H9 (cell line): Measurements from ENCODE around the gene SLC44A1. TPM values are rescaled to one million over a fixed set of nuclear protein-coding genes. Genes with fewer than 3 reads are reported as not detected.
A peak's percentile ranks its signal among the peaks of the same experiment; 100 is the strongest.

ENCODE experiments used
- DNase-seq: peaks from one replicate; pipeline ENCODE4 v3.0.0-alpha.2; 2017
- H2AFZ ChIP-seq: one replicate; pipeline ENCODE4 v1.6.1; 2013; ENCODE audit warnings: mild to moderate bottlenecking, low read length, control low read depth, moderate library complexity
- H2AK5ac ChIP-seq: 2 replicates; pipeline ENCODE4 v1.6.1; 2013; ENCODE audit warnings: low read length, control low read depth, mixed read lengths; ENCODE audit not compliant: insufficient read length
- H2BK120ac ChIP-seq: one replicate; pipeline ENCODE4 v1.6.1; 2013; ENCODE audit warnings: low read depth, mild to moderate bottlenecking, low read length, control low read depth, inconsistent platforms; ENCODE audit not compliant: poor library complexity, severe bottlenecking
- H2BK12ac ChIP-seq: 2 replicates; pipeline ENCODE4 v1.6.1; 2013; ENCODE audit warnings: low read length, control low read depth, mixed read lengths, low read depth; ENCODE audit not compliant: insufficient read length
- H2BK15ac ChIP-seq: 2 replicates; pipeline ENCODE4 v1.6.1; 2013; ENCODE audit warnings: low read depth, low read length, control low read depth
- H2BK20ac ChIP-seq: one replicate; pipeline ENCODE4 v1.6.1; 2013; ENCODE audit warnings: low read depth, mild to moderate bottlenecking, low read length, control low read depth, inconsistent platforms; ENCODE audit not compliant: poor library complexity, severe bottlenecking
- H2BK5ac ChIP-seq: 2 replicates; pipeline ENCODE4 v1.6.1; 2013; ENCODE audit warnings: low read length, control low read depth, mixed read lengths; ENCODE audit not compliant: insufficient read length
- H3K14ac ChIP-seq: 2 replicates; pipeline ENCODE4 v1.6.1; 2013; ENCODE audit warnings: low read length, control low read depth; ENCODE audit not compliant: insufficient read depth
- H3K18ac ChIP-seq: 2 replicates; pipeline ENCODE4 v1.6.1; 2013; ENCODE audit warnings: low read depth, mild to moderate bottlenecking, mixed read lengths, low read length, control low read depth; ENCODE audit not compliant: insufficient read length
- H3K23ac ChIP-seq: 2 replicates; pipeline ENCODE4 v1.6.1; 2013; ENCODE audit warnings: low read length, control low read depth, mixed read lengths, low read depth; ENCODE audit not compliant: insufficient read length
- H3K23me2 ChIP-seq: 2 replicates; pipeline ENCODE4 v1.6.1; 2013; ENCODE audit warnings: low read depth, mild to moderate bottlenecking, mixed read lengths, low read length, control low read depth; ENCODE audit not compliant: insufficient read length, poor library complexity, severe bottlenecking
- H3K27ac ChIP-seq: 2 replicates; pipeline ENCODE4 v1.5.1; 2013; ENCODE audit warnings: low read length, control low read depth, mixed read lengths, low read depth; ENCODE audit not compliant: insufficient read length
- H3K27me3 ChIP-seq: 2 replicates; pipeline ENCODE4 v1.6.1; 2013; ENCODE audit warnings: low read length, control low read depth, inconsistent platforms; ENCODE audit not compliant: insufficient read depth
- H3K4ac ChIP-seq: 2 replicates; pipeline ENCODE4 v1.6.1; 2013; ENCODE audit warnings: low read depth, mild to moderate bottlenecking, control low read depth, inconsistent platforms, low read length, moderate library complexity
- H3K4me1 ChIP-seq: 2 replicates; pipeline ENCODE4 v1.6.1; 2013; ENCODE audit warnings: low read length, control low read depth, inconsistent platforms; ENCODE audit not compliant: insufficient read depth
- H3K4me2 ChIP-seq: 2 replicates; pipeline ENCODE4 v1.6.1; 2013; ENCODE audit warnings: low read length, control low read depth, mixed read lengths; ENCODE audit not compliant: insufficient read length, insufficient read depth
- H3K56ac ChIP-seq: 2 replicates; pipeline ENCODE4 v1.6.1; 2013; ENCODE audit warnings: low read depth, mild to moderate bottlenecking, mixed read lengths, low read length, control low read depth; ENCODE audit not compliant: insufficient read length
- H3K79me1 ChIP-seq: 2 replicates; pipeline ENCODE4 v1.6.1; 2013; ENCODE audit warnings: low read depth, mild to moderate bottlenecking, moderate library complexity, low read length, control low read depth, inconsistent platforms; ENCODE audit not compliant: insufficient read depth, poor library complexity, severe bottlenecking
- H3K79me2 ChIP-seq: 2 replicates; pipeline ENCODE4 v1.6.1; 2013; ENCODE audit warnings: low read length, control low read depth, inconsistent platforms; ENCODE audit not compliant: insufficient read depth
- H3K9ac ChIP-seq: 2 replicates; pipeline ENCODE4 v1.6.1; 2013; ENCODE audit warnings: low read length, control low read depth, mixed read lengths; ENCODE audit not compliant: insufficient read length; ENCODE audit errors: extremely low read depth
- H3K9me3 ChIP-seq: one replicate; pipeline ENCODE4 v1.6.1; 2013; ENCODE audit warnings: low read depth, low read length, inconsistent platforms; ENCODE audit not compliant: control insufficient read depth
- H3T11ph ChIP-seq: one replicate; pipeline ENCODE4 v1.6.1; 2013; ENCODE audit warnings: mild to moderate bottlenecking, low read length, control low read depth, inconsistent platforms
- H4K20me1 ChIP-seq: one replicate; pipeline ENCODE4 v1.6.1; 2013; ENCODE audit not compliant: control insufficient read depth, insufficient read length, insufficient read depth
- H4K5ac ChIP-seq: 2 replicates; pipeline ENCODE4 v1.6.1; 2013; ENCODE audit warnings: low read depth, mild to moderate bottlenecking, mixed read lengths, low read length, control low read depth; ENCODE audit not compliant: insufficient read length
- H4K8ac ChIP-seq: replicated peaks from 2 replicates; pipeline ENCODE4 v1.6.1; 2013; ENCODE audit warnings: low read length, control low read depth, mixed read lengths, low read depth; ENCODE audit not compliant: insufficient read length
- H4K91ac ChIP-seq: 2 replicates; pipeline ENCODE4 v1.6.1; 2013; ENCODE audit warnings: low read depth, mild to moderate bottlenecking, moderate library complexity, mixed read lengths, low read length, control low read depth; ENCODE audit not compliant: insufficient read length
- H3K27ac Mint-ChIP-seq, 3 experiments: 2 replicates in 2 of 3; 3 replicates in 1 of 3; pipeline ENCODE4 v1.8.0; 2020 to 2021; ENCODE audit warnings: mixed read lengths in 3 of 3, mild to moderate bottlenecking in 1 of 3, moderate library complexity in 1 of 3
- H3K27me3 Mint-ChIP-seq: 2 replicates; pipeline ENCODE4 v1.8.0; 2021; ENCODE audit warnings: low read depth, mild to moderate bottlenecking, moderate library complexity, mixed read lengths
- H3K36me3 Mint-ChIP-seq, 3 experiments: 2 replicates in 2 of 3; 3 replicates in 1 of 3; pipeline ENCODE4 v1.8.0; 2020 to 2021; ENCODE audit warnings: low read depth in 3 of 3, mixed read lengths in 3 of 3; ENCODE audit not compliant: insufficient read depth in 1 of 3
- H3K4me1 Mint-ChIP-seq, 2 experiments: 2 replicates each; pipeline ENCODE4 v1.8.0; 2020; ENCODE audit warnings: mixed read lengths in 2 of 2
- H3K4me3 Mint-ChIP-seq, 2 experiments: 2 replicates in 1 of 2; 3 replicates in 1 of 2; pipeline ENCODE4 v1.8.0; 2020 to 2021; ENCODE audit warnings: mild to moderate bottlenecking in 2 of 2, mixed read lengths in 2 of 2, moderate library complexity in 1 of 2
- H3K9me3 Mint-ChIP-seq, 2 experiments: 2 replicates in 1 of 2; 3 replicates in 1 of 2; pipeline ENCODE4 v1.8.0; 2020; ENCODE audit warnings: mild to moderate bottlenecking in 2 of 2, mixed read lengths in 2 of 2, moderate library complexity in 1 of 2
- WGBS: extraction: QIAGEN DNeasy Blood & Tissue Kit; methylation state at CpG from one replicate; pipeline ENCODE4 v1.1.7; 2013; ENCODE audit warnings: missing lambda C conversion rate, low lambda C conversion rate, mixed read lengths; ENCODE audit not compliant: insufficient read length; ENCODE audit errors: extremely low coverage; 5-methylcytosine and 5-hydroxymethylcytosine counted together
- total RNA-seq: library from RNA; stranded (reverse); gene quantifications from 2 replicates; pipeline ENCODE4 v1.2.1, GENCODE V29; 2021
- TF ChIP-seq, protein P1 (sequence below): fragments of 200-600 bp; sonication (generic); conservative IDR thresholded peaks from 3 replicates; pipeline ENCODE4 v1.8.0; 2021; ENCODE audit warnings: antibody characterized with exemption, mild to moderate bottlenecking

SLC44A1 gene
- total RNA-seq, 1 experiment from 2014 or later = 60.7 TPM

DNA sequence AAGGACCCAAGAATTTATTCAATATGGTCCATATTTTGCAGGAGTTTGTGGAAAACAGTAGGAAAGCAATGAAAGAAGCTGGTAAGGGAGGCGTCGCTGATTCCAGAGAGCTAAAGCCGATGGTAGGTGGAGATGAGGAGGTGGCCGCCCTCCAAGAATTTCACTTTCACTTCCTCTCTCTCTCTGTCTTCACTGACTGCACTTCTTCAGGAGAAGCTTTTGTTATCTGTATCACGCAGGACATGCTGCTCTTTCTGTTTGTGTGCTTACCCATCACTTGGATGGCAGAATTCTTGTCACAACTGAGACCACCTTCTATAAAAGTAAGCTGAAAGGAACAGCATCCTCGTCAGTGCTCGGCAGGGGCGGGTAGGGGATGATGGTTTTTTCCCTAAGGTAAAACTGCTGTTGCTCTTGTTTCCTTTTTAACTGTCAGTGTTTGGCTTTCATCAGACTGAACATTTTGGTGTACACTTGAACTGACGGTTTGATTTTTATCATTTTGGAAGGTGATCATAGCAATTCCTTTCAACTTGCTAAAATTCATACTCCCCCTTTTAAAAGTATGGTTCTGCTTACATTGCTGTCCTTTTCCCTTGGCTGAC lies 141.0 kb downstream of the SLC44A1 start:
- H3K27ac Mint-ChIP-seq = peak overlapping the region in 1 of 3 experiments; percentile 49; a peak in 2 of 7 replicates
- no peak overlapping the region for H3K4me3 Mint-ChIP-seq
- H3K9me3 Mint-ChIP-seq = no peaks in the 10 kb centered on the region
- H2BK20ac ChIP-seq = no peak overlapping the region
- H3K14ac ChIP-seq = no peak overlapping the region
- H2BK5ac ChIP-seq = no peak overlapping the region
- no peak for DNase-seq
- no peak overlapping the region for H3K18ac ChIP-seq
- H3K9me3 ChIP-seq = no peaks in the 10 kb centered on the region
- TF ChIP-seq, protein P1, sequence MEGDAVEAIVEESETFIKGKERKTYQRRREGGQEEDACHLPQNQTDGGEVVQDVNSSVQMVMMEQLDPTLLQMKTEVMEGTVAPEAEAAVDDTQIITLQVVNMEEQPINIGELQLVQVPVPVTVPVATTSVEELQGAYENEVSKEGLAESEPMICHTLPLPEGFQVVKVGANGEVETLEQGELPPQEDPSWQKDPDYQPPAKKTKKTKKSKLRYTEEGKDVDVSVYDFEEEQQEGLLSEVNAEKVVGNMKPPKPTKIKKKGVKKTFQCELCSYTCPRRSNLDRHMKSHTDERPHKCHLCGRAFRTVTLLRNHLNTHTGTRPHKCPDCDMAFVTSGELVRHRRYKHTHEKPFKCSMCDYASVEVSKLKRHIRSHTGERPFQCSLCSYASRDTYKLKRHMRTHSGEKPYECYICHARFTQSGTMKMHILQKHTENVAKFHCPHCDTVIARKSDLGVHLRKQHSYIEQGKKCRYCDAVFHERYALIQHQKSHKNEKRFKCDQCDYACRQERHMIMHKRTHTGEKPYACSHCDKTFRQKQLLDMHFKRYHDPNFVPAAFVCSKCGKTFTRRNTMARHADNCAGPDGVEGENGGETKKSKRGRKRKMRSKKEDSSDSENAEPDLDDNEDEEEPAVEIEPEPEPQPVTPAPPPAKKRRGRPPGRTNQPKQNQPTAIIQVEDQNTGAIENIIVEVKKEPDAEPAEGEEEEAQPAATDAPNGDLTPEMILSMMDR = no peak
- no peak overlapping the region for H3K23ac ChIP-seq
- H3K27ac ChIP-seq = no peak overlapping the region
- no peak overlapping the region for H4K91ac ChIP-seq
- no peak overlapping the region for H3K4me2 ChIP-seq
- no peak overlapping the region for H2AK5ac ChIP-seq
- H3K56ac ChIP-seq = no peak overlapping the region
- no peak overlapping the region for H2BK12ac ChIP-seq
- H4K5ac ChIP-seq = no peak overlapping the region
- peaks cover 3 to 35% (median 8%) of the 10 kb centered on the region in 3 experiments; a peak in 5 of 7 replicates for H3K36me3 Mint-ChIP-seq
- peaks cover 25 to 35% of the 10 kb centered on the region in 2 experiments for H3K4me1 Mint-ChIP-seq
- no peaks in the 10 kb centered on the region for H3K79me2 ChIP-seq
- no peaks in the 10 kb centered on the region for H3K4me1 ChIP-seq
- WGBS = no CpG with 5 or more reads among the region's 9 CpGs
- H2BK15ac ChIP-seq = no peak overlapping the region
- H3K27me3 ChIP-seq = no peaks in the 10 kb centered on the region
- no peak overlapping the region for H3K9ac ChIP-seq
- no peak overlapping the region for H3T11ph ChIP-seq
- no peaks in the 10 kb centered on the region for H4K20me1 ChIP-seq
- H3K4ac ChIP-seq = no peak overlapping the region
- no peak overlapping the region for H2AFZ ChIP-seq
- no peak overlapping the region for H2BK120ac ChIP-seq
- no peak overlapping the region for H4K8ac ChIP-seq
- no peaks in the 10 kb centered on the region for H3K79me1 ChIP-seq
- no peaks in the 10 kb centered on the region for H3K27me3 Mint-ChIP-seq
- H3K23me2 ChIP-seq = no peaks in the 10 kb centered on the region
